ENCODE results near the gene GFRA4.

The GFRA4 gene

DNA sequence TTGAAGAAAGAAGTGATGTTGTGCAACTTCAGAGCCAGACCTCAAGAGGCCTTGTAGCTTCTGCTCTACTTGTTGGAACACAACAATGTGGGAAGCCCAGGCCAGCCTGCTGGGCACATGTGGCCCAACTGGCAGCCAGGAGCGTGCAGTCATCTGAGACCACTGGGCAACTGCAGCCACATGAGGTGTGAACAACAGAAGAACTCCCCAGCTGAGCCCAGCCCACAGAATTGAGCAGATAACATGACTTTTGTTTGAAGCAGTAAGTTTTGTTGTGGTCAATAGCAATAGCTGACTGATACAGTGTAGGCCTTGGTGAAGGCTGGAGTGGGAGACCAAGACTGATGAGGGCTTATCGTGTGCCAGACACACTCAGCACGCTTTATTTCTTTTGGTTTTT lies 27.2 kb upstream of the GFRA4 start:
- TF ChIP-seq POLR2AphosphoS5 (IDR thresholded peaks at IDR 0.05; ENCODE audit: borderline replicate concordance, low read depth, low read length) (no peak), FOXP2 (optimal IDR thresholded peaks at IDR 0.05; ENCODE audit: control extremely low read depth, extremely low read length, insufficient read depth) (no peak), EZH2 (IDR thresholded peaks at IDR 0.05) (no peak)
- no peak for DNase-seq (ENCODE audit: low read depth, low spot score)
- Histone ChIP-seq H3K4me3 (no peak overlapping the region), H3K9me3 (ENCODE audit: low read depth, low read length) (no peaks in the 10 kb centered on the region), H3K27ac (no peak overlapping the region), H3K9ac (ENCODE audit: insufficient read length) (no peak overlapping the region), H3K36me3 (ENCODE audit: insufficient read depth, low read length) (no peaks in the 10 kb centered on the region)

DNA sequence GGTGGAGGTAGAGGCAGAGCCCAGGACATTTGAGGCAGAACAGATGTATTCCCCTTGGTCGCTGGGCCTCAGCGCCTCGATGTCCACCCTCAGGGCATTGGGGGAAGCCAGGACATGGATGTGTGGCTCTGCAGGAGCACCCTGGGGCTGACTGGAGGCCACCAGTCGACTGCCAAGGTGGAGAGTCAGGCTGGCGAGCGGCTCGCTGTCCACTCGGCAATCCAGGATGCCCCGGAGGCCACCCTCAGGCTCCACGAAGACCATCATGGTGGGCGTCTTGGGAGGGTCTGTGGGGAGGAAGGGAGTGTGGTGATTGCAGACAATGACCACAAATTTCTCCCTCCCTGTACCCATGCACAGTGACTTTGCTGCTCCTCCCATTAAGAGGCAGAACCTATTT lies 26.8 kb upstream of the GFRA4 start:
- Histone ChIP-seq H3K27ac (no peak overlapping the region), H3K4me3 (no peak overlapping the region), H3K9ac (ENCODE audit: insufficient read length) (no peak overlapping the region), H3K9me3 (ENCODE audit: low read depth, low read length) (no peaks in the 10 kb centered on the region), H3K36me3 (ENCODE audit: insufficient read depth, low read length) (no peaks in the 10 kb centered on the region)
- TF ChIP-seq POLR2AphosphoS5 (IDR thresholded peaks at IDR 0.05; ENCODE audit: borderline replicate concordance, low read depth, low read length) = no peak
- no peak for TF ChIP-seq FOXP2 (optimal IDR thresholded peaks at IDR 0.05; ENCODE audit: control extremely low read depth, extremely low read length, insufficient read depth)
- no peak for TF ChIP-seq EZH2 (IDR thresholded peaks at IDR 0.05)
- DNase-seq (ENCODE audit: low read depth, low spot score) = no peak

DNA sequence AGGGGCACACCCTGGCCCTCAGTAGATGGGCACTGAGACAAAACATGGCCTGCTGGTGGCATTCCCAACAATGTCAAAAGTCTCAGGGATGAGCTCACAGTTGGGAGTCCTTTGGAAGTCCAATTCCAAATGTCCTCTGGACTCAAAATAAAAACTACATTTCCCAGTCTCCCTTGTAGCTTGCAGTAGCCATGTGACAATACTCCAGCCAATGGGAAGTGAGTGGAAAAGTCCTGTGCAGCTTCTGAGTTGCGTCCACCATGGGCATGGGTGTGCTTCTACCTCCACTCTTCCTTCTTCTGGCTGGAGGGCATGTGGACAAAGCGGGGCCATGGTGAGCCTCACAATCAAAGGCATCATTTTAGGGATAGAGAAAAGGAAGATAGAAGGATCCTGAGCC lies 24.5 kb upstream of the GFRA4 start:
- H3K9me3 ChIP-seq (ENCODE audit: low read depth, low read length) = no peaks in the 10 kb centered on the region
- TF ChIP-seq EZH2 (IDR thresholded peaks at IDR 0.05) = no peak
- TF ChIP-seq FOXP2 (optimal IDR thresholded peaks at IDR 0.05; ENCODE audit: control extremely low read depth, extremely low read length, insufficient read depth) = no peak
- TF ChIP-seq POLR2AphosphoS5 (IDR thresholded peaks at IDR 0.05; ENCODE audit: borderline replicate concordance, low read depth, low read length) = no peak
- no peak overlapping the region for H3K27ac ChIP-seq
- H3K36me3 ChIP-seq (ENCODE audit: insufficient read depth, low read length) = no peaks in the 10 kb centered on the region
- no peak overlapping the region for H3K9ac ChIP-seq (ENCODE audit: insufficient read length)
- no peak for DNase-seq (ENCODE audit: low read depth, low spot score)
- H3K4me3 ChIP-seq = no peak overlapping the region

DNA sequence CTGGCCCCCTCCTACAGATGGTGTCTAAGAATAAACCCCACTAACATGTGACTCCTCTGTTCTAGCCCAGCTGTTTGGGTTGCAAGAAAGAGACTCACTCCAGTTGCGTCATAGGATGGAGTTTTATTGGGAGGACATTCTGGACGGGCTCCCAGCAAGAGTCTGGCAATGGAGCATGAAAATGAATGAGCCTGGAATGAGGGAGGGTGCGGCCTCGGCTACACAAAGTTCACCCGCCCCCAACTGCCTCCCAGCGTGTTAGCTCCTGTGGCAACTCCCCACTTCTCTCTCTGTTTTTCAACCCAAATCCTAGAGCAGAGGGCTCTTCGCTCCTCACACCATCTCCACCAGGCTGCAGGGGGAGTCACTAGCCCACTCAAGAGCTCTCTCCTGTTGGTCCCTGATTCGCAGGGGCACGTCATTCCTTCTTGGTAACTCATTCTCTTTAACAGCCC lies 23.7 kb upstream of the GFRA4 start:
- H3K36me3 ChIP-seq (ENCODE audit: insufficient read depth, low read length) = no peaks in the 10 kb centered on the region
- H3K27ac ChIP-seq = no peak overlapping the region
- no peak overlapping the region for H3K9ac ChIP-seq (ENCODE audit: insufficient read length)
- TF ChIP-seq EZH2 (IDR thresholded peaks at IDR 0.05) = no peak
- TF ChIP-seq FOXP2 (optimal IDR thresholded peaks at IDR 0.05; ENCODE audit: control extremely low read depth, extremely low read length, insufficient read depth) = no peak
- TF ChIP-seq POLR2AphosphoS5 (IDR thresholded peaks at IDR 0.05; ENCODE audit: borderline replicate concordance, low read depth, low read length) = no peak
- H3K9me3 ChIP-seq (ENCODE audit: low read depth, low read length) = no peaks in the 10 kb centered on the region
- no peak overlapping the region for H3K4me3 ChIP-seq
- no peak for DNase-seq (ENCODE audit: low read depth, low spot score)

DNA sequence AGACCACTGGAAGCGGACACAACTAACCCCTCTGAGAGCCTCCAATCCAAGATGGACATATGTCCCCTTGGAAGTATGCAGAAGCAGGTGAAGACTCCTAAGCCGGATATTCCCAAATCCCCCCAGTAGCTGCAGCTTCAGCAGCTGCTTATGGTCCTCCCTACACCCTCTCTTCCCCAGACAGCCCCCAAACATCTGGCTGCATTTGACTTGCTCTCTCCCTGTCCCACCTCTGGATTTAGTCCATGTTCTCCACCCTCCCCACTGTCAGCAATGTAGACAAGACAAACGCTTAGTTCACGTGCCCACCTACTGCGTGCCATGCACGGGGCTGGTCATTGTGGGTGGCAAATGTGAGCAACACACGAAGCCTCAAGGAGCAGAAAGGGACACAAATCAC lies 23.2 kb upstream of the GFRA4 start:
- no peaks in the 10 kb centered on the region for H3K9me3 ChIP-seq (ENCODE audit: low read depth, low read length)
- TF ChIP-seq FOXP2 (optimal IDR thresholded peaks at IDR 0.05; ENCODE audit: control extremely low read depth, extremely low read length, insufficient read depth) (no peak), EZH2 (IDR thresholded peaks at IDR 0.05) (no peak), POLR2AphosphoS5 (IDR thresholded peaks at IDR 0.05; ENCODE audit: borderline replicate concordance, low read depth, low read length) (no peak)
- no peak overlapping the region for H3K27ac ChIP-seq
- H3K4me3 ChIP-seq = no peak overlapping the region
- H3K36me3 ChIP-seq (ENCODE audit: insufficient read depth, low read length) = no peaks in the 10 kb centered on the region
- no peak overlapping the region for H3K9ac ChIP-seq (ENCODE audit: insufficient read length)
- DNase-seq (ENCODE audit: low read depth, low spot score) = no peak

DNA sequence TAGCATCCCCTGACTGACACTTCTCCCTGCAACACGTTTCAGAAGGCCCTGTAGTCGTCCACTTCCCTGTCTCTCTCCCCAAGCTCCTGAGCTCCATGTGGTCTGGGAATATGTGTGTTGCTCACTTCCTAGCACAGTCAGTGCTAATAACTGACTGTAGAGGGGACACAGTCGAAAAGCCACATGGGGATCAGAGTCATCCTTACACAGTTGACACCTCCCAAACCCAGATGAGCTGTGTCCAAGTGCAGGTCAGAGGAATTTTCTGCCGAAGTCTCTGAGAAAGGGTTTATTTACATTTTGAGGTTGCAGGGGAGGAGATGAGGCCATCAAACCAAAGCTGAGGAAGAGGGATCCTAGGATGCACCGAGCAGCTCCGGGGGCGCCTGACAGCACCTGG lies 22.1 kb upstream of the GFRA4 start:
- TF ChIP-seq FOXP2 (optimal IDR thresholded peaks at IDR 0.05; ENCODE audit: control extremely low read depth, extremely low read length, insufficient read depth) = no peak
- TF ChIP-seq POLR2AphosphoS5 (IDR thresholded peaks at IDR 0.05; ENCODE audit: borderline replicate concordance, low read depth, low read length) = no peak
- no peak for TF ChIP-seq EZH2 (IDR thresholded peaks at IDR 0.05)
- no peak for DNase-seq (ENCODE audit: low read depth, low spot score)
- Histone ChIP-seq H3K4me3 (no peak overlapping the region), H3K9ac (ENCODE audit: insufficient read length) (no peak overlapping the region), H3K36me3 (ENCODE audit: insufficient read depth, low read length) (no peaks in the 10 kb centered on the region), H3K9me3 (ENCODE audit: low read depth, low read length) (no peaks in the 10 kb centered on the region), H3K27ac (no peak overlapping the region)

DNA sequence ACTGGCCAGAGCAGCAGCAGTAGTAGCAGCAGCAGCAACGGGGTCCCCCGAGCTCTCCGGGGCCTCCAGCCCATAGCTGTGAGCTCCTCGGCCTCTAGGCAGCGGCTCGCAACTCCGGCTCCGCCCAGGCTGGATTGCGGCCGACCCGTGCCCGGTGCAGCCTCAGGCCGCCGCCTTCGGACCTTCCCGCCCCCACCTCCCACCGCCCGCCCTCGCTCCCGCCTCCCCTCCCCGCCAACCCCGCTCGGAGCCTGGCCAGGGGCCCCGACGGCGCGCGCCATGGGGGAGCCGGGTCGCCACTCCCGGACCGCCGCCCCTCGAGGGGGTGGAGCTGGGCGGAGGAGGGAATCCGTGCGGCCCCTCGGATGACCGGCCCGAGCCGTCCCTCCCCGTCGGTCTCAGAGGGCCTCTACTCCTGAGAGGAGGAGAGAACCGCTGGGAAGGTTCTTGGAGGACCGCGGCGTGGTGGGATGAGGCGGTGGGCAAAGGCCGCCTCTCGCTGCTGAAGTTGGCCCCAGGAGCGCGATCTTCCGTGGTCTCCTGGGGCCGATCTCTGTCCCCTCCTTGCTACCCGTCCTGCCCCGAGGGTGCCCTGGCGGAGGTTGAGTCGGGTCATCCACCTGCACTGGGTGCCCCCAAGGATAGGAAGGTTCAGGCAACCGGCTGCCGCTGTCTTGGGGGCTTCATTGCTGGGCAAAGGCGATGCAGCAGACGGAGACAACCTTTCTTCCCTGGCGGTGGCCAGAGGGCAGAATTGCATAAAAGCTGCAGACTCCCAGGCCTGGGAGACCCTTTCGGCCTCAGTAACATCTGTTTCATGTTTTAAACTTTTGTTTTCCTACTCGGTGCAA lies 19.0 kb upstream of the GFRA4 start, which contains the start of gene ADAM33:
Gene ADAM33 (minus strand): TSS at position 80 of the 851 bp plus-strand sequence. CDS start 6 bp downstream, at position 74.
- H3K36me3 ChIP-seq (ENCODE audit: insufficient read depth, low read length) = no peaks in the 10 kb centered on the region
- no peak for TF ChIP-seq FOXP2 (optimal IDR thresholded peaks at IDR 0.05; ENCODE audit: control extremely low read depth, extremely low read length, insufficient read depth)
- no peak for TF ChIP-seq POLR2AphosphoS5 (IDR thresholded peaks at IDR 0.05; ENCODE audit: borderline replicate concordance, low read depth, low read length)
- no peak for TF ChIP-seq EZH2 (IDR thresholded peaks at IDR 0.05)

GRCh38 chr20:3681352-3681930 lies 18.2 kb upstream of the GFRA4 start:
- Histone ChIP-seq H3K4me3 (no peak overlapping the region), H3K27ac (no peak overlapping the region), H3K9me3 (ENCODE audit: low read depth, low read length) (no peaks in the 10 kb centered on the region), H3K36me3 (ENCODE audit: insufficient read depth, low read length) (no peaks in the 10 kb centered on the region), H3K9ac (ENCODE audit: insufficient read length) (no peak overlapping the region)
- no peak for DNase-seq (ENCODE audit: low read depth, low spot score)
- TF ChIP-seq EZH2 (IDR thresholded peaks at IDR 0.05) = no peak
- no peak for TF ChIP-seq FOXP2 (optimal IDR thresholded peaks at IDR 0.05; ENCODE audit: control extremely low read depth, extremely low read length, insufficient read depth)
- no peak for TF ChIP-seq POLR2AphosphoS5 (IDR thresholded peaks at IDR 0.05; ENCODE audit: borderline replicate concordance, low read depth, low read length)

More for the DNA sequence above, 19.0 kb upstream of the GFRA4 start, which contains the start of gene ADAM33:
- Histone ChIP-seq H3K9me3 (ENCODE audit: low read depth, low read length) (no peaks in the 10 kb centered on the region), H3K27ac (no peak within 1 kb of the TSS), H3K4me3 (no peak within 1 kb of the TSS), H3K9ac (ENCODE audit: insufficient read length) (no peak within 1 kb of the TSS)
- DNase-seq (ENCODE audit: low read depth, low spot score) = no peak

All from SK-N-MC (cell line).